ENCODE measurements around the gene ADAMTS3. TPM values are rescaled to one million over a fixed set of nuclear protein-coding genes. Genes with fewer than 3 reads are reported as not detected.

Gene ADAMTS3
- total RNA-seq, 1 donor from 2014 or later: 2.7 TPM

DNA sequence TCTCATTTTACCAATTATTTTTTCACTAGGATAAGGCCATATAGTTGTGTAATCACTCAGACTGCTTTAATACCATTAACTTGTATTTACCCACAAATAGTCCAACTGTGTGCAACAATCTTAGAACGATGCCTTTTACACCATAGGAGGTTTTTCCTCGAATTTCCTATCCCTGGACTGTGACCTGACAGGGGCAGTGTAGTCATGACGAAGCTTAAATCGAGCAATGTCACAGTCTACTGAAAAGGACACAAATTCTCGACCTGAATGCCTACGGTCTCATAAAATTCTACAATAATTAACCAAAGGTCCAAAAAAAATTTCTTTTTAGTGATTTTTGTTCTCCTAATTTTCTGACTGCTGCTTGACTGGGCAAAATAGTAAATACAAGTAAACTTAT lies 208.9 kb downstream of the ADAMTS3 start:
- no peak for DNase-seq (ENCODE audit: extremely low spot score in 2 of 2)
- intact Hi-C loops (cut with DNase I): no loop called here

DNA sequence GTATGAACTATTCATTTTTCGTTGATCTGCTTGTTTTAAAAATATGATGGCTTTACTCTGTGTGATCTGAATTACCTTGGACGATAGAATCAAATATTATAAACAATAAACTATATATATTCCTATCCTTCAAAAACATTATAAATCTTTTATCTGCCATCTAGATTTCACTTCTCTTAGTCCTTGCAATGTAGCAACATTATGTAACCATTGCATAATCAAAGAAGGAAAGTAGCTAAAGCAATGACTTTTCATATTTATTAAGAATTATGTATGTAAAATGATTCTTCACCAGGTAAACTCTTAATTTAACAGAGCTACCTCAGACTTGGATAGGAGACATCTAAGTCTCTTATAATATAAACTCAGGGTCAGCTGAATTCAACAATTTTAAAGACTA lies 210.5 kb downstream of the ADAMTS3 start:
- intact Hi-C loops (cut with DNase I): no loop called here
- Histone ChIP-seq H3K27me3 (no peaks in the 10 kb centered on the region), H3K4me1 (no peaks in the 10 kb centered on the region), H3K9me3 (no peaks in the 10 kb centered on the region), H3K27ac (no peak overlapping the region), H3K4me3 (no peak overlapping the region), H3K36me3 (no peaks in the 10 kb centered on the region)
- no peak for TF ChIP-seq POLR2AphosphoS5 (IDR thresholded peaks at IDR 0.05; ENCODE audit: insufficient read depth in 1 of 2, low read depth in 1 of 2)
- TF ChIP-seq, protein P1, sequence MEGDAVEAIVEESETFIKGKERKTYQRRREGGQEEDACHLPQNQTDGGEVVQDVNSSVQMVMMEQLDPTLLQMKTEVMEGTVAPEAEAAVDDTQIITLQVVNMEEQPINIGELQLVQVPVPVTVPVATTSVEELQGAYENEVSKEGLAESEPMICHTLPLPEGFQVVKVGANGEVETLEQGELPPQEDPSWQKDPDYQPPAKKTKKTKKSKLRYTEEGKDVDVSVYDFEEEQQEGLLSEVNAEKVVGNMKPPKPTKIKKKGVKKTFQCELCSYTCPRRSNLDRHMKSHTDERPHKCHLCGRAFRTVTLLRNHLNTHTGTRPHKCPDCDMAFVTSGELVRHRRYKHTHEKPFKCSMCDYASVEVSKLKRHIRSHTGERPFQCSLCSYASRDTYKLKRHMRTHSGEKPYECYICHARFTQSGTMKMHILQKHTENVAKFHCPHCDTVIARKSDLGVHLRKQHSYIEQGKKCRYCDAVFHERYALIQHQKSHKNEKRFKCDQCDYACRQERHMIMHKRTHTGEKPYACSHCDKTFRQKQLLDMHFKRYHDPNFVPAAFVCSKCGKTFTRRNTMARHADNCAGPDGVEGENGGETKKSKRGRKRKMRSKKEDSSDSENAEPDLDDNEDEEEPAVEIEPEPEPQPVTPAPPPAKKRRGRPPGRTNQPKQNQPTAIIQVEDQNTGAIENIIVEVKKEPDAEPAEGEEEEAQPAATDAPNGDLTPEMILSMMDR (IDR thresholded peaks at IDR 0.05): no peak
- no peak for TF ChIP-seq POLR2A (IDR thresholded peaks at IDR 0.05)
- DNase-seq (ENCODE audit: extremely low spot score in 2 of 2): no peak

More for the DNA sequence above, 208.9 kb downstream of the ADAMTS3 start:
- no peak overlapping the region for H3K4me3 ChIP-seq
- no peak for TF ChIP-seq POLR2AphosphoS5 (IDR thresholded peaks at IDR 0.05; ENCODE audit: insufficient read depth in 1 of 2, low read depth in 1 of 2)
- TF ChIP-seq POLR2A (IDR thresholded peaks at IDR 0.05): no peak
- TF ChIP-seq, protein P1 (IDR thresholded peaks at IDR 0.05): no peak
- no peaks in the 10 kb centered on the region for H3K4me1 ChIP-seq
- no peaks in the 10 kb centered on the region for H3K9me3 ChIP-seq
- H3K36me3 ChIP-seq: no peaks in the 10 kb centered on the region
- no peaks in the 10 kb centered on the region for H3K27me3 ChIP-seq
- no peak overlapping the region for H3K27ac ChIP-seq

DNA sequence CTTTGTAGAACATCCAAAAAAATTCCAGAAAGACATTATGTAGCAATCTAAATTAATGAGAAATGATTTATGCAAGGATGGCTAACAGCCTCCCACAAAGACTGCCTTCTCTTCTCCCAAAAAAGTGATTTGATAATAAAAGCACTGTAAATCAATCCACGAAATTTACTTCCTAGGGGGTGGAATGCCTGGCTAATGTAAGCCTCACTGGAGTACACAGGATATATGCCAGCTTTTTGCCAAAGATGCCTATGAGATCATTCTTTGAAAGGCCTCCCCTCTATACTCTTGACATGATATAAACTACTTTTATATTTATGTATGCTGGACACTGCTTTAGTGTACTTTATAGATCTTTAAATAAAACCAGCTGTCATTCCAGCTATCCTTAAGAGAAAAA lies 211.1 kb downstream of the ADAMTS3 start:
- Histone ChIP-seq H3K36me3 (no peaks in the 10 kb centered on the region), H3K27ac (no peak overlapping the region), H3K9me3 (no peaks in the 10 kb centered on the region), H3K4me3 (no peak overlapping the region), H3K4me1 (no peaks in the 10 kb centered on the region), H3K27me3 (no peaks in the 10 kb centered on the region)
- intact Hi-C loops (cut with DNase I): no loop called here
- TF ChIP-seq POLR2A (IDR thresholded peaks at IDR 0.05): no peak
- no peak for TF ChIP-seq POLR2AphosphoS5 (IDR thresholded peaks at IDR 0.05; ENCODE audit: insufficient read depth in 1 of 2, low read depth in 1 of 2)
- TF ChIP-seq, protein P1 (IDR thresholded peaks at IDR 0.05): no peak
- DNase-seq (ENCODE audit: extremely low spot score in 2 of 2): no peak

DNA sequence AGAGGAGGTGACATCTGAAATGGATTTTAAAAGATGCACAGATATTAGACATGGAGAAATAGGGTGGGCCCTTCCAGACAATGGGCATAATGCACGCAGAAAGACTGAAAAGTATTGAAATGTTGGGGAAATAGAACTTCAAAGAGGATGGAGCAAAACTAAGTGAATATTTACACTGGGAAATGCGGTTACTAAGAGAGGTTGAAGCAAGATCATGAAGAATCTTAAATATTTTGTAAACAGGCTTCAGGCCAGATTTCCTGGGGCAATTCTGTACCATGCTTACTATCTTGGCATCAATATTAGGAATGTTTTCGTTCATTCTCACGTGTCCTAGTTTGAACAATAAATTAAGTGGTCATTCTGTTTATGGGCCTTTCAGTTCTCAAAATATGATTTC lies 216.3 kb downstream of the ADAMTS3 start:
- intact Hi-C loops (cut with DNase I): no loop called here
- Histone ChIP-seq H3K4me1 (no peaks in the 10 kb centered on the region), H3K4me3 (no peak overlapping the region), H3K27ac (no peak overlapping the region), H3K9me3 (no peaks in the 10 kb centered on the region), H3K27me3 (no peaks in the 10 kb centered on the region), H3K36me3 (no peaks in the 10 kb centered on the region)
- no peak for DNase-seq (ENCODE audit: extremely low spot score in 2 of 2)
- TF ChIP-seq, protein P1 (IDR thresholded peaks at IDR 0.05): no peak
- TF ChIP-seq POLR2A (IDR thresholded peaks at IDR 0.05): no peak
- no peak for TF ChIP-seq POLR2AphosphoS5 (IDR thresholded peaks at IDR 0.05; ENCODE audit: insufficient read depth in 1 of 2, low read depth in 1 of 2)

DNA sequence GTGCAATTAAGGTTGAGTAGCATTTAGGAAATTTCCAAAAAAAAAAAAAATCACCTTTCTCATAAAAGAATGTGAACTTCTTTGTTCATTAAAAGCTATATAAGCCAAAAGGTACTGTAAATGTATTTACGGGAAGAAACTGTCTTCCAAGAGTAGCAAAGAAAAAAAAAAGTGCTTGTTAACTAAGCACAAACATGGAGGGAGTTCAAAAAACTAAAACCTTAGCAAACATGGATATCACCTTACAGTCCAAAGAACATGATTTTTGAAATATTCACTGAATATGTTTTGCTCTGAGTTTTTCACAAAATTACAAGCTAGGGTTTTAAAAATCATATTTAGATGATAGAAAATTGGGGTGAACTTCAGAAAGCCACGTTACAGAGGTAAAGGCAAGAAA lies 217.5 kb downstream of the ADAMTS3 start:
- no peaks in the 10 kb centered on the region for H3K36me3 ChIP-seq
- H3K4me1 ChIP-seq: no peaks in the 10 kb centered on the region
- intact Hi-C loops (cut with DNase I): no loop called here
- no peaks in the 10 kb centered on the region for H3K9me3 ChIP-seq
- H3K4me3 ChIP-seq: no peak overlapping the region
- no peak for DNase-seq (ENCODE audit: extremely low spot score in 2 of 2)
- no peaks in the 10 kb centered on the region for H3K27me3 ChIP-seq
- no peak overlapping the region for H3K27ac ChIP-seq
- TF ChIP-seq, protein P1 (IDR thresholded peaks at IDR 0.05): no peak
- TF ChIP-seq POLR2A (IDR thresholded peaks at IDR 0.05) (no peak), POLR2AphosphoS5 (IDR thresholded peaks at IDR 0.05; ENCODE audit: insufficient read depth in 1 of 2, low read depth in 1 of 2) (no peak)
